GM10248 (cell line): ENCODE data around the gene LHX5.

Source experiments
- CTCF ChIA-PET: fragments of 300-600 bp; sonication (Branson Sonifier 250); formaldehyde crosslinking; extraction: SDS; loops from one replicate; lab custom pipeline; 2021; ENCODE audit warnings: antibody characterized with exemption; lab: Yijun Ruan, JAX
- POLR2A ChIA-PET: fragments of 350-650 bp; sonication (Branson Sonifier 250); formaldehyde crosslinking; extraction: SDS; loops from one replicate; lab custom pipeline; 2020; ENCODE audit warnings: antibody characterized with exemption; lab: Yijun Ruan, JAX
- DNase-seq: peaks from one replicate; pipeline ENCODE4 v3.0.0; 2012; ENCODE audit errors: extremely low spot score
- CTCF ChIP-seq: IDR thresholded peaks from 2 replicates; pipeline ENCODE4 v1.5.1; 2012; ENCODE audit warnings: mild to moderate bottlenecking, low read depth; ENCODE audit errors: extremely low read depth, missing control alignments, control extremely low read depth

Gene LHX5

GRCh38 chr12:113466454-113467141, 5.1 kb downstream of the LHX5 start:
- DNase-seq, result no peak
- POLR2A ChIA-PET, result no interaction called here
- CTCF ChIA-PET, result no interaction called here
- TF ChIP-seq CTCF, result no peak

GRCh38 chr12:113465808-113466453, 5.7 kb downstream of the LHX5 start:
- ChIA-PET CTCF (no interaction called here), POLR2A (no interaction called here)
- no peak for DNase-seq
- TF ChIP-seq CTCF, result no peak

- ChIA-PET POLR2A (no interaction called here), CTCF (interaction anchor here (1.2 kb wide), 1 partner anchor 447 kb away, joined by 4 read pairs; no protein-coding TSS in a partner anchor)
- no peak for TF ChIP-seq CTCF
- no peak for DNase-seq
Observed at GRCh38 chr12:113464852-113465719, 6.6 kb downstream of the LHX5 start.

- DNase-seq, result no peak
- ChIA-PET CTCF (interaction anchor here (1.2 kb wide), 1 partner anchor 448 kb away, joined by 4 read pairs; no protein-coding TSS in a partner anchor), POLR2A (no interaction called here)
- no peak for TF ChIP-seq CTCF
Observed at GRCh38 chr12:113464452-113464775, 7.3 kb downstream of the LHX5 start.

GRCh38 chr12:113463746-113464451, 7.8 kb downstream of the LHX5 start:
- CTCF ChIA-PET, result interaction anchor here (4.2 kb wide), 1 partner anchor 448 kb away, joined by 34 read pairs; no protein-coding TSS in a partner anchor
- no peak for TF ChIP-seq CTCF
- no peak for DNase-seq
- POLR2A ChIA-PET, result no interaction called here
